ENCODE measurements around the gene ZNF84. TPM values are rescaled to one million over a fixed set of nuclear protein-coding genes. Genes with fewer than 3 reads are reported as not detected.

The ZNF84 gene
- total RNA-seq, 1 donor from 2014 or later: 24.6 TPM

DNA sequence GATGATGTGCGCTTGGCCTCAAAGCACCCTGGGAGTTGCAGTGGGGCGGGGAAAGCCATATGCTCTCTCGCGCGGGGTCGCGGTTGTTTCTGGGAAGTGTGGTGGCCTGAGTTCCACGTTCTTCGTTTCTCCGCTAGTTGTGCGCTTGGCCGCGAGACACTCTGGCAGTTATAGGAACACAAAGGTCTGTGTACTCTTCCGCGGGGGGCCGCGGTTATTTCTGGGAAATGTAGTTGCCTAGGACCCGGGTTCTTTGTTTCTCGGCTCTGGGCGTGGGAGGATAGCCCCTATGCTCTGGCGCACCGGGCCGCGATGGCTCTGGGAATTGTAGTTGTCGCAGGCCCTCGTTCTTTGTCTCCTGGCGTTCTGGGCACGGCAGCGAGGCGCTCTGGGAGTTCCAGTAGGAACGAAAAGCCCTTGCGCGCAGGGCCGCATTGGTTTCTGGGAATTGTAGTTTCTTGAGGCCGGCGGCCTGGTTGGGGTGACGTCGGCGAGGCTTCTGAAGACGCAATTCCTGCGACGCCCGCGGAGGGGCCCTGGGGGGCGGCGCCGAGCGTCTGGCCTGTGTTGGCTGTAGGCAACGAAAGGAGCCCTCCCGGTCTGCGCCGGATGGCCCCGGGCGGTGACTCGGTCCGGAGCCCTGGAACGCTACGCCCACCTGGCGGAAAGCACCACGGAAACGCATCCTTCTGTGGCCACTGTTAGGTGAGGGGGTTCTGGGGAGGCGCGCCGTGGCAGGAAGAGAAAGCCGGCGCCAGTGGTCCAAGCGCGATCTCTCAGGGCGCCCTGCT, 43.3 kb downstream of the ZNF84 start, which contains the start of gene ZNF140:
Gene ZNF140 (plus strand): TSS at position 556 of the 791 bp plus-strand sequence. CDS start 398 bp downstream, outside the sequence.
- H3K27me3 ChIP-seq: no peaks in the 10 kb centered on the region
- H3K36me3 ChIP-seq: peaks cover 14 to 42% of the 10 kb centered on the region in 2 donors
- peak in 1 of 2 donors; percentile 95 for DNase-seq (ENCODE audit: extremely low spot score in 2 of 2)
- H3K4me3 ChIP-seq: peak within 1 kb of the TSS; percentile 75 to 80
- TF ChIP-seq POLR2A (IDR thresholded peaks at IDR 0.05) (no peak), CTCF (IDR thresholded peaks at IDR 0.05) (peak in 1 of 3 experiments; percentile 17), POLR2AphosphoS5 (IDR thresholded peaks at IDR 0.05; ENCODE audit: insufficient read depth in 1 of 2, low read depth in 1 of 2) (peak; percentile 71 to 86)
- peaks cover 60% of the 10 kb centered on the region for H3K9me3 ChIP-seq
- intact Hi-C loops (cut with DNase I): loop anchor here (1.0 to 5.0 kb wide), 2 partner anchors 52 to 101 kb away; partner anchors contain the start of genes ZNF10, ZNF268 and ZNF891
- H3K27ac ChIP-seq: peak within 1 kb of the TSS; percentile 97
- H3K4me1 ChIP-seq: peaks cover 12% of the 10 kb centered on the region

GRCh38 chr12:133081159-133081780, 44.0 kb downstream of the ZNF84 start:
- Histone ChIP-seq H3K4me3 (peak overlapping the region; percentile 75 to 80), H3K27me3 (no peaks in the 10 kb centered on the region), H3K9me3 (peaks cover 65% of the 10 kb centered on the region), H3K27ac (peak overlapping the region; percentile 97), H3K4me1 (peaks cover 12% of the 10 kb centered on the region), H3K36me3 (peaks cover 21 to 50% of the 10 kb centered on the region in 2 donors)
- no peak for DNase-seq (ENCODE audit: extremely low spot score in 2 of 2)
- no peak for TF ChIP-seq POLR2AphosphoS5 (IDR thresholded peaks at IDR 0.05; ENCODE audit: insufficient read depth in 1 of 2, low read depth in 1 of 2)
- TF ChIP-seq CTCF (IDR thresholded peaks at IDR 0.05): no peak
- TF ChIP-seq POLR2A (IDR thresholded peaks at IDR 0.05): no peak
- intact Hi-C loops (cut with DNase I): loop anchor here (5.0 kb wide), 1 partner anchor 51 kb away; the partner anchor contains the start of genes ZNF10 and ZNF891

DNA sequence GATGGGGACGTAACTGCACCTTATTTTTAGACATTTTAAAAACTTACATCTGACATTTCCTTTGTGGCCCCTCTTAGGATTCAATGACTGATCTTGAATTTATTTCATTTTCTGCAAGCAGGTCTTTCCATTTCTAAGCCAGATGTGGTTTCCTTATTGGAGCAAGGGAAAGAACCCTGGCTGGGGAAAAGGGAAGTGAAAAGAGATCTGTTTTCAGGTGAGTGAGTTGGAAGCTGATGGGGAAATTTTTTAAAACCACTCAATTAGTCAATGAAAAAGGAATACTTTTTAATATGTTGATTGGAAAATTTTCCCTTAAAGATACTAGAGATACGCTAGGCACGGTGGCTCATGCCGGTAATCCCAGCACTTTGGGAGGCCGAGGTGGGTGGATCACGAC, 46.0 kb downstream of the ZNF84 start:
- H3K4me3 ChIP-seq: no peak overlapping the region
- no peak overlapping the region for H3K27ac ChIP-seq
- H3K9me3 ChIP-seq: peaks cover 71% of the 10 kb centered on the region
- no peak for TF ChIP-seq POLR2AphosphoS5 (IDR thresholded peaks at IDR 0.05; ENCODE audit: insufficient read depth in 1 of 2, low read depth in 1 of 2)
- TF ChIP-seq POLR2A (IDR thresholded peaks at IDR 0.05): no peak
- no peak for TF ChIP-seq CTCF (IDR thresholded peaks at IDR 0.05)
- H3K4me1 ChIP-seq: peaks cover 12% of the 10 kb centered on the region
- H3K27me3 ChIP-seq: no peaks in the 10 kb centered on the region
- peaks cover 30 to 70% of the 10 kb centered on the region in 2 donors for H3K36me3 ChIP-seq
- no peak for DNase-seq (ENCODE audit: extremely low spot score in 2 of 2)
- intact Hi-C loops (cut with DNase I): loop anchor here (5.0 kb wide), 1 partner anchor 49 kb away; the partner anchor contains the start of genes ZNF10 and ZNF891

DNA sequence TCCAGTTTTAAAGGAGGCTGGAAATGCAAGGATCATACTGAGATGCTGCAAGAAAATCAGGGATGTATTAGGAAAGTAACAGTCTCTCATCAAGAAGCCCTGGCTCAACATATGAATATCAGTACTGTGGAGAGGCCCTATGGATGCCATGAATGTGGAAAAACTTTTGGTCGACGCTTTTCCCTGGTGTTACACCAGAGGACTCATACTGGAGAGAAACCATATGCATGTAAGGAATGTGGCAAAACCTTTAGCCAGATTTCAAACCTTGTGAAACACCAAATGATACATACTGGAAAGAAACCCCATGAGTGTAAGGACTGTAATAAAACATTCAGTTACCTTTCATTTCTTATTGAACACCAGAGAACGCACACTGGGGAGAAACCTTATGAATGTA, 68.3 kb downstream of the ZNF84 start:
- H3K4me1 ChIP-seq: no peaks in the 10 kb centered on the region
- no peak overlapping the region for H3K4me3 ChIP-seq
- DNase-seq (ENCODE audit: extremely low spot score in 2 of 2): no peak
- intact Hi-C loops (cut with DNase I): no loop called here
- H3K36me3 ChIP-seq: peaks cover 15 to 97% of the 10 kb centered on the region in 2 donors
- TF ChIP-seq POLR2AphosphoS5 (IDR thresholded peaks at IDR 0.05; ENCODE audit: insufficient read depth in 1 of 2, low read depth in 1 of 2): no peak
- H3K9me3 ChIP-seq: peaks cover 99% of the 10 kb centered on the region
- H3K27ac ChIP-seq: no peak overlapping the region
- no peaks in the 10 kb centered on the region for H3K27me3 ChIP-seq

DNA sequence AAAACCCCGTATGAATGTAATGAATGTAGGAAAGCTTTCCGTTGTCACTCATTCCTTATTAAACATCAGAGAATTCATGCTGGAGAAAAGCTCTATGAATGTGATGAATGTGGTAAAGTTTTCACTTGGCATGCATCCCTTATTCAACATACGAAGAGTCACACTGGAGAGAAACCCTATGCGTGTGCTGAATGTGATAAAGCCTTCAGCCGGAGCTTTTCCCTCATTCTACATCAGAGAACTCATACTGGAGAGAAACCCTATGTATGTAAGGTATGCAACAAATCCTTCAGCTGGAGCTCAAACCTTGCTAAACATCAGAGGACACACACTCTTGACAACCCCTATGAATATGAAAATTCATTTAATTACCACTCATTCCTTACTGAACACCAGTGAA, 68.9 kb downstream of the ZNF84 start:
- Histone ChIP-seq H3K36me3 (peaks cover 13 to 92% of the 10 kb centered on the region in 2 donors), H3K27ac (no peak overlapping the region), H3K27me3 (no peaks in the 10 kb centered on the region), H3K4me3 (no peak overlapping the region), H3K4me1 (no peaks in the 10 kb centered on the region), H3K9me3 (peaks cover 99% of the 10 kb centered on the region)
- intact Hi-C loops (cut with DNase I): no loop called here
- TF ChIP-seq CTCF (IDR thresholded peaks at IDR 0.05) (no peak), POLR2A (IDR thresholded peaks at IDR 0.05) (no peak), POLR2AphosphoS5 (IDR thresholded peaks at IDR 0.05; ENCODE audit: insufficient read depth in 1 of 2, low read depth in 1 of 2) (no peak)
- no peak for DNase-seq (ENCODE audit: extremely low spot score in 2 of 2)
